ENCODE results near the gene CALR3.
"Not testable (repeated sequence)": the region's sequence is repeated elsewhere in the genome, so short reads cannot be mapped to it uniquely, and the experiment has no call there.

CALR3 gene

GRCh38 chr19:16473875-16474392 is 22.0 kb downstream of the CALR3 start:
- FAIRE-seq (no peak), DNase-seq (ENCODE audit: insufficient read length, low spot score) (no peak)
- no peak for TF ChIP-seq CTCF (IDR thresholded peaks at IDR 0.05; ENCODE audit: insufficient read depth, missing control alignments)

DNA sequence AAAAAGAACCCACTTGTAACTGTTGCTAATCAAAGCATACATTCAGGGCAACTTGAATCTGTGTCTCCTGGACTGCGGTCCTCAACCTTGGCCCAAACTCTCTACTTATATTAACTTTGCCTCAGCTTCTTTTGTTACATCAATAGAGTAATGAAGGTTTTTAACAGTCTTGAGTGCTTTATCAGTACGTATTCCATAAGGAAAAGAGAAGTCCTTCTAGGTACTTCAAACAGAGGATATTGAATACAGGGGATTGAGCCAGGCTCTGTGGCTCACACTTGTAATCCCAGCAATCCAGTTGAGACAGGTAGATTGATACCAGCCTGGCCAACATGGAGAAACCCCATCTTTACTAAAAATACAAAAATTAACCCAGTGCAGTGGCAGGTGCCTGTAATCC is 23.0 kb downstream of the CALR3 start:
- no peak for DNase-seq (ENCODE audit: insufficient read length, low spot score)
- no peak for TF ChIP-seq CTCF (IDR thresholded peaks at IDR 0.05; ENCODE audit: insufficient read depth, missing control alignments)
- FAIRE-seq = no peak

GRCh38 chr19:16472559-16472899 is 23.4 kb downstream of the CALR3 start:
- not testable (repeated sequence) for DNase-seq (ENCODE audit: insufficient read length, low spot score)

DNA sequence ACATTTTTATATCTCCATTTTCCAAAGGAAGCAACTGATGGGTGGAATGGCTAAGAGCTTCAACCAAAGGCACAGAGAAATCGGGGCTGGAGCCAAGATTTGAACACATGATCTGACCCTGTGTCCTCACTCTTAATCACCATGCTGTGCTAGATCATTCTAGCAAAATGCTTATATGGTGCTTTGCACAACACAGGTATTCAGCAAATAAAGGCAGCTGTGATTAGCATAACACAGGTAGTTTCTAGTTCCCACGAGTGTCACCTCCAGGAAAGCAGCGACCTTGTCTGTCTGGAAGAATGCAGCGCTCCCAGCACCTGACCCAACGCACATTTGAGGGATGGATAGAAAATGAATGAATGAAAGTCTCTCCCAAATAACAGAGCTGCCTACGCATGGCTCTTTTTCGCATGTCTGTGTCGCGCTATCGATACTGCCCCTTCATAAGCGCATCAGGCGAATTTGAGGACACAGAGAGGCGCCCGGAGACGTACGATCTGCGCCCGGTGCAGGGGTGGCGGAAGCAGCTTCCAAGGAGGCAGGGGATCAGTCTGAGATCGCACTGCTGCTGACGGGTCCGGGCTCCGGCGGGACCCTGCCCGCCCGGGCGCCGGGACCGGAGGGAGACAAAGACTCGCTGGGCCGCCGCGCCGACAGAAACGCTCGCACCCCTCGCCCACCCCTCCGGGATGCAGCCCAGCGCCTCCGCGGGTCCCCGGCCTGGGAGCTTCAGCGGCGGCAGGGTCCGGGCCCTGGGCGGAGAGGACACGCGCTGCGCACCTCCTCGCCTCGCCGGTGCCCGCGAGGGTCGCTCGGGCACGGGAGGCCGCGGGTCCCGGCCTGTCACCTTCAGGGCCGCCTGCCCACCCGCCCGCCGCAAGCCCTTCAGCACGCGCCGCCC is 24.8 kb downstream of the CALR3 start:
- no peak for DNase-seq (ENCODE audit: insufficient read length, low spot score)
- TF ChIP-seq CTCF (IDR thresholded peaks at IDR 0.05; ENCODE audit: insufficient read depth, missing control alignments) = no peak
- FAIRE-seq = no peak

More at GRCh38 chr19:16472559-16472899, 23.4 kb downstream of the CALR3 start:
- not testable (repeated sequence) for FAIRE-seq

- FAIRE-seq (no peak), DNase-seq (ENCODE audit: insufficient read length, low spot score) (peak; percentile 68)
- no peak for TF ChIP-seq CTCF (IDR thresholded peaks at IDR 0.05; ENCODE audit: insufficient read depth, missing control alignments)
Measured at GRCh38 chr19:16470541-16470910, 25.4 kb downstream of the CALR3 start.

DNA sequence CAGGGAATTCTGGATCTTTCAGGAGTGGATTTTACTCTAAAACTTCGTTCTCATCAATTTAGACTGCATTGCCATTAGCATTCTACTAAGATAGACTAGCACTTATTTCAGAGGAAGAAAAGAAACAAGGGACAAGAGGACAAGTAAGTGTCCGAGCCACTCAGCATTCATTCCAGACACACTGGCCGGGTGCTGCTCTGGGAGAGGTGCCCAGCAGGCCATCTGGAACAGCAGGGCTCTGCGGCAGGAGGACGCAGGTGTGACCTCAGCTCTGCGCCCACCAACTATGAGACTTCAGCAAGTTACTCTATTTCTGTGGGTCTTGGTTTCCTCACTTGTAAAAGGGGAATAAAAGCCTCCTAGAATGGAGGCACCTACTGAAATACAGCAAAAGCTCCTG is 28.4 kb downstream of the CALR3 start:
- no peak for FAIRE-seq
- DNase-seq (ENCODE audit: insufficient read length, low spot score) = peak; percentile 11
- TF ChIP-seq CTCF (IDR thresholded peaks at IDR 0.05; ENCODE audit: insufficient read depth, missing control alignments) = no peak

- DNase-seq (ENCODE audit: insufficient read length, low spot score); FAIRE-seq: not testable (repeated sequence)
Measured at GRCh38 chr19:16466802-16467427, 29.1 kb downstream of the CALR3 start.

DNA sequence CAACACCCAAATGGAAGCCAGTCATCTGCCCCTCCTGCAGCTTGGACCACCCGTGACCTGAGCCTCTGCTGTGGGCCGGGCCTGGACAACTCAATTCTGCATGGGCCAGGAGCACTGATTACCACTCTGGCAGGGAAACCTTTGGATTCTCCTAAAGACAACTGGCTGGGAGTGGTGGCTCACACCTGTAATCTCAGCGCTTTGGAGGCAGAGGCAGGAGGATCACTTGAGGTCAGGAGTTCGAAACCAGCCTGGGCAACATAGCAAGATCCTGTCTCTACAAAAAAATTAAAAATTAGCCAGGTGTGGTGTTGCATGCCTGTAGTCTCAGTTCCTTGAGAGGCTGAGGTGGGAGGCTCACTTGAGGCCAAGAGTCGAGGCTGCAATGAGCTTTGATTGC is 30.7 kb downstream of the CALR3 start:
- no peak for DNase-seq (ENCODE audit: insufficient read length, low spot score)
- no peak for FAIRE-seq
- no peak for TF ChIP-seq CTCF (IDR thresholded peaks at IDR 0.05; ENCODE audit: insufficient read depth, missing control alignments)
